Activated naive CD4-positive, alpha-beta T cell treated with anti-CD3 and anti-CD28 coated beads, Interleukin-2, amount 50 U/mL, for 72 hours (primary cell): ENCODE data around the gene SRGAP2C. TPM values are rescaled to one million over a fixed set of nuclear protein-coding genes. Genes with fewer than 3 reads are reported as not detected.
"Not testable (repeated sequence)": the region's sequence is repeated elsewhere in the genome, so short reads cannot be mapped to it uniquely, and the experiment has no call there.

ENCODE experiments used
- ATAC-seq, 2 donors: fragments of 150-1000 bp; cut with Tn5 transposase; 2 replicates each; pipeline ENCODE4 v1.10.0; 2021; ENCODE audit warnings: mild to moderate bottlenecking in 2 of 2, moderate library complexity in 2 of 2
- DNase-seq, 2 donors: peaks; one replicate each; pipeline ENCODE4 v3.0.0; 2021 to 2022; ENCODE audit warnings: low spot score in 2 of 2
- H3K27ac Mint-ChIP-seq, 2 donors: one replicate each; pipeline ENCODE4 v1.8.0; 2022; ENCODE audit warnings: mild to moderate bottlenecking in 2 of 2, mixed read lengths in 2 of 2
- H3K36me3 Mint-ChIP-seq, 2 donors: one replicate each; pipeline ENCODE4 v1.8.0; 2022; ENCODE audit warnings: mixed read lengths in 2 of 2
- H3K9me3 Mint-ChIP-seq, 2 donors: one replicate each; pipeline ENCODE4 v1.8.0; 2022; ENCODE audit warnings: mixed read lengths in 2 of 2
- total RNA-seq, 2 donors: library from RNA; stranded (reverse); gene quantifications; one replicate each; pipeline ENCODE4 v1.2.3, GENCODE V29; 2022

The SRGAP2C gene
- total RNA-seq, 2 donors from 2014 or later, result 12.5 to 51.8 TPM

GRCh38 chr1:121213491-121213890 is 28.7 kb downstream of the SRGAP2C start:
- not testable (repeated sequence) for DNase-seq

GRCh38 chr1:121214544-121215156 is 29.9 kb downstream of the SRGAP2C start:
- not testable (repeated sequence) for H3K27ac Mint-ChIP-seq, H3K9me3 Mint-ChIP-seq, ATAC-seq, H3K36me3 Mint-ChIP-seq, DNase-seq

More at GRCh38 chr1:121213491-121213890, 28.7 kb downstream of the SRGAP2C start:
- not testable (repeated sequence) for H3K36me3 Mint-ChIP-seq, H3K9me3 Mint-ChIP-seq, ATAC-seq, H3K27ac Mint-ChIP-seq

GRCh38 chr1:121215699-121216417 is 31.1 kb downstream of the SRGAP2C start:
- not testable (repeated sequence) for H3K9me3 Mint-ChIP-seq, H3K27ac Mint-ChIP-seq, ATAC-seq, H3K36me3 Mint-ChIP-seq, DNase-seq

- H3K9me3 Mint-ChIP-seq, H3K36me3 Mint-ChIP-seq, DNase-seq, ATAC-seq, H3K27ac Mint-ChIP-seq: not testable (repeated sequence)
Measured at GRCh38 chr1:121216676-121217075, 31.9 kb downstream of the SRGAP2C start.

- not testable (repeated sequence) for DNase-seq
Measured at GRCh38 chr1:121221770-121222169, 37.0 kb downstream of the SRGAP2C start.

GRCh38 chr1:121224714-121225113 is 39.9 kb downstream of the SRGAP2C start:
- DNase-seq, H3K36me3 Mint-ChIP-seq, H3K27ac Mint-ChIP-seq, H3K9me3 Mint-ChIP-seq: not testable (repeated sequence)
- ATAC-seq, result peak; percentile 92 to 93

More at GRCh38 chr1:121221770-121222169, 37.0 kb downstream of the SRGAP2C start:
- H3K9me3 Mint-ChIP-seq, H3K36me3 Mint-ChIP-seq, H3K27ac Mint-ChIP-seq: not testable (repeated sequence)
- ATAC-seq, result peak; percentile 25 to 64

GRCh38 chr1:121226295-121226904 is 41.6 kb downstream of the SRGAP2C start:
- H3K36me3 Mint-ChIP-seq, ATAC-seq, H3K27ac Mint-ChIP-seq, H3K9me3 Mint-ChIP-seq, DNase-seq: not testable (repeated sequence)

GRCh38 chr1:121226925-121227324 is 42.1 kb downstream of the SRGAP2C start:
- not testable (repeated sequence) for H3K9me3 Mint-ChIP-seq, DNase-seq, ATAC-seq, H3K27ac Mint-ChIP-seq, H3K36me3 Mint-ChIP-seq

GRCh38 chr1:121227544-121228330 is 43.0 kb downstream of the SRGAP2C start:
- H3K9me3 Mint-ChIP-seq, DNase-seq, H3K36me3 Mint-ChIP-seq, ATAC-seq, H3K27ac Mint-ChIP-seq: not testable (repeated sequence)

- H3K9me3 Mint-ChIP-seq, DNase-seq, H3K36me3 Mint-ChIP-seq, ATAC-seq, H3K27ac Mint-ChIP-seq: not testable (repeated sequence)
Measured at GRCh38 chr1:121230636-121231035, 45.9 kb downstream of the SRGAP2C start.

- H3K36me3 Mint-ChIP-seq, H3K9me3 Mint-ChIP-seq: not testable (repeated sequence)
- ATAC-seq, result peak; percentile 63 to 77
Measured at GRCh38 chr1:121232445-121233125, 47.8 kb downstream of the SRGAP2C start.

GRCh38 chr1:121234090-121234759 is 49.5 kb downstream of the SRGAP2C start:
- not testable (repeated sequence) for H3K27ac Mint-ChIP-seq, H3K9me3 Mint-ChIP-seq, H3K36me3 Mint-ChIP-seq, ATAC-seq, DNase-seq

More at GRCh38 chr1:121232445-121233125, 47.8 kb downstream of the SRGAP2C start:
- H3K27ac Mint-ChIP-seq, DNase-seq: not testable (repeated sequence)

GRCh38 chr1:121238384-121238783 is 53.6 kb downstream of the SRGAP2C start:
- H3K36me3 Mint-ChIP-seq, DNase-seq, H3K9me3 Mint-ChIP-seq, H3K27ac Mint-ChIP-seq: not testable (repeated sequence)
- ATAC-seq, result peak; percentile 84 to 96

GRCh38 chr1:121243913-121244312 is 59.1 kb downstream of the SRGAP2C start:
- ATAC-seq, H3K36me3 Mint-ChIP-seq, DNase-seq, H3K27ac Mint-ChIP-seq, H3K9me3 Mint-ChIP-seq: not testable (repeated sequence)

GRCh38 chr1:121246399-121246798 is 61.6 kb downstream of the SRGAP2C start:
- not testable (repeated sequence) for H3K27ac Mint-ChIP-seq, H3K36me3 Mint-ChIP-seq, DNase-seq, ATAC-seq, H3K9me3 Mint-ChIP-seq

GRCh38 chr1:121252656-121253055 is 67.9 kb downstream of the SRGAP2C start:
- not testable (repeated sequence) for H3K27ac Mint-ChIP-seq, ATAC-seq

More at GRCh38 chr1:121252656-121253055, 67.9 kb downstream of the SRGAP2C start:
- not testable (repeated sequence) for H3K36me3 Mint-ChIP-seq, DNase-seq, H3K9me3 Mint-ChIP-seq
